Progenitor cell of endocrine pancreas (in vitro differentiated cells): ENCODE data around the gene TCF15. TPM values are rescaled to one million over a fixed set of nuclear protein-coding genes. Genes with fewer than 3 reads are reported as not detected.

Experiments
- DNase-seq: peaks from one replicate; pipeline ENCODE4 v3.0.0; 2021; ENCODE audit warnings: low spot score; ENCODE audit not compliant: unreplicated experiment
- H3K27ac Mint-ChIP-seq: 2 replicates; pipeline ENCODE4 v1.8.0; 2021; ENCODE audit warnings: mild to moderate bottlenecking, moderate library complexity, mixed read lengths
- H3K27me3 Mint-ChIP-seq: 2 replicates; pipeline ENCODE4 v1.8.0; 2021; ENCODE audit warnings: mixed read lengths
- H3K36me3 Mint-ChIP-seq: 2 replicates; pipeline ENCODE4 v1.8.0; 2022; ENCODE audit warnings: mixed read lengths; ENCODE audit not compliant: insufficient read depth
- H3K4me1 Mint-ChIP-seq: 2 replicates; pipeline ENCODE4 v1.8.0; 2021; ENCODE audit warnings: low read depth, mixed read lengths
- H3K4me3 Mint-ChIP-seq: 2 replicates; pipeline ENCODE4 v1.8.0; 2021; ENCODE audit warnings: low read depth, mild to moderate bottlenecking, moderate library complexity, mixed read lengths
- H3K9me3 Mint-ChIP-seq: 2 replicates; pipeline ENCODE4 v1.8.0; 2021; ENCODE audit warnings: low read depth, mixed read lengths
- total RNA-seq: library from RNA; stranded (reverse); gene quantifications from 2 replicates; pipeline ENCODE4 v1.2.1, GENCODE V29; 2021
- TF ChIP-seq, protein P1 (sequence below): fragments of 200-600 bp; sonication (generic); IDR thresholded peaks from one replicate; pipeline ENCODE4 v1.5.0; 2021; ENCODE audit warnings: antibody characterized with exemption, mild to moderate bottlenecking; ENCODE audit not compliant: unreplicated experiment

The TCF15 gene
- total RNA-seq, 1 donor from 2014 or later = not detected

DNA sequence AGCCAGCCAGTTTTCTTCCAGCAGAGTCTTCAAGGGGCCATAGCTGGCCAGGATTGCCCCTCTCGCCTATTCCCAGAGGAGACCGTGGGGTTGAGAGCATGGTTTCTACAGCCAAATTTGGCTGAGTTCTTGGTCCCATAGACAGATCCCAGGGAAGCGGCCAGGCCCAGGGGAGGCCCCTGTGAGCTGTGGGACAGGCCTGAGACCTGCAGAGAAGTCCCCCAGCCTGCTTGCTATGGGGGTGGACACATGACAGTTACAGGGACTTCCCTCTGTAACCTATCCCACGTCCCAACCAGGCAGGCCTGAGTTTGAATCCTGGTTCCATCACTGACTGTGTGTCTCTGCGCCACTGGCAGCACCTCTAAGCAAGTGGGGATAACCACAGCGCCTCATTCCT lies 2.6 kb downstream of the TCF15 start:
- peaks cover 64% of the 10 kb centered on the region for H3K27me3 Mint-ChIP-seq
- TF ChIP-seq, protein P1, sequence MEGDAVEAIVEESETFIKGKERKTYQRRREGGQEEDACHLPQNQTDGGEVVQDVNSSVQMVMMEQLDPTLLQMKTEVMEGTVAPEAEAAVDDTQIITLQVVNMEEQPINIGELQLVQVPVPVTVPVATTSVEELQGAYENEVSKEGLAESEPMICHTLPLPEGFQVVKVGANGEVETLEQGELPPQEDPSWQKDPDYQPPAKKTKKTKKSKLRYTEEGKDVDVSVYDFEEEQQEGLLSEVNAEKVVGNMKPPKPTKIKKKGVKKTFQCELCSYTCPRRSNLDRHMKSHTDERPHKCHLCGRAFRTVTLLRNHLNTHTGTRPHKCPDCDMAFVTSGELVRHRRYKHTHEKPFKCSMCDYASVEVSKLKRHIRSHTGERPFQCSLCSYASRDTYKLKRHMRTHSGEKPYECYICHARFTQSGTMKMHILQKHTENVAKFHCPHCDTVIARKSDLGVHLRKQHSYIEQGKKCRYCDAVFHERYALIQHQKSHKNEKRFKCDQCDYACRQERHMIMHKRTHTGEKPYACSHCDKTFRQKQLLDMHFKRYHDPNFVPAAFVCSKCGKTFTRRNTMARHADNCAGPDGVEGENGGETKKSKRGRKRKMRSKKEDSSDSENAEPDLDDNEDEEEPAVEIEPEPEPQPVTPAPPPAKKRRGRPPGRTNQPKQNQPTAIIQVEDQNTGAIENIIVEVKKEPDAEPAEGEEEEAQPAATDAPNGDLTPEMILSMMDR = no peak
- no peak overlapping the region for H3K27ac Mint-ChIP-seq
- no peak overlapping the region for H3K4me3 Mint-ChIP-seq
- no peak for DNase-seq
- H3K36me3 Mint-ChIP-seq = no peaks in the 10 kb centered on the region
- H3K9me3 Mint-ChIP-seq = no peaks in the 10 kb centered on the region
- H3K4me1 Mint-ChIP-seq = no peaks in the 10 kb centered on the region

DNA sequence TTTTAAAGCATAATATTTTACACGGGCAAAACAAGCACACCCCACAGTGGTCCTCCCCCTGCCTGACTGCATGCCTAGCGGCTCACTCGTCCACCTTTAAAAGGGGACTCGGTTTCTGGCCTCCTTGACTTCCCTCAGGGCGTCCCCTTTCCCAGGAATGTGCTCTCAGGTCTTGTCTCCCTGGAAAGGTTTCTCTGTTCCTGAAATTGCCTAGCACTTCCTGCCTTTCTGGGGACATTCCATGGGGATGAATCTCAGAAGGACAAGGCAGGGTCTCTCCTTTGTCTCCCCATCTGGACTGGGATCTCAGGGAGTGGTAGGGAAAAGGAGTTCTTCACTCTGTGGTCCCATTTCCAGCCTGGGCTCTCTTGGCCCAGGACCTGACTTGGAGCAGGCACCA lies 4.9 kb downstream of the TCF15 start:
- H3K4me1 Mint-ChIP-seq = no peaks in the 10 kb centered on the region
- no peak overlapping the region for H3K4me3 Mint-ChIP-seq
- TF ChIP-seq, protein P1 = no peak
- H3K36me3 Mint-ChIP-seq = no peaks in the 10 kb centered on the region
- DNase-seq = no peak
- H3K27me3 Mint-ChIP-seq = peaks cover 44% of the 10 kb centered on the region
- H3K27ac Mint-ChIP-seq = no peak overlapping the region
- H3K9me3 Mint-ChIP-seq = no peaks in the 10 kb centered on the region

DNA sequence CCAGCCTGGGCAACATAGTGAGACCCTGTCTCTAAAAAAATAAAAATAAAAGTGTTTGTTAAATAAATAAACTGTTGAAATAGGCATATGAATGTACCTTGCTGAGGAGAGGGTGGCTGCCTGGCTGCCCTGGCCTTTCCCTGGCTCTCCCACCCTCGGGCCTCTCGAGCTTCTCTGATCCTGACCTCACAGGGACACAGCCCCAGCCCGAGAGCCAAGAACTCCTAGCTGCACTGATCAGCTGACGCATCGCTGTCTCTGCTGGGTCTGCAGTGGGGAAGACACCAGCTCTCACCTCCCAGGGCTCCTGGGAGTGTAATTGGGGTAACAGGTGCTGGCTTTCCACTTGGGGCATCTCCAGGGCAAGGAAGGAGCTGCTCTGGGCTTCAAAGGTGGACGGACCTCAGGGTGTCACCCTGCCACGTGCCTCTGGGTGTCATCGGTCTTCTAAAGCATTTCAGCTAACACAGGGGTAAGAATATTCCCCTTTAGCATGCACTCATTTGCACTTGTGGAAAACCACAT lies 6.9 kb downstream of the TCF15 start:
- Mint-ChIP-seq H3K4me3 (no peak overlapping the region), H3K4me1 (no peaks in the 10 kb centered on the region), H3K9me3 (no peaks in the 10 kb centered on the region), H3K36me3 (no peaks in the 10 kb centered on the region), H3K27me3 (peaks cover 32% of the 10 kb centered on the region), H3K27ac (no peak overlapping the region)
- DNase-seq = no peak
- TF ChIP-seq, protein P1 = no peak

DNA sequence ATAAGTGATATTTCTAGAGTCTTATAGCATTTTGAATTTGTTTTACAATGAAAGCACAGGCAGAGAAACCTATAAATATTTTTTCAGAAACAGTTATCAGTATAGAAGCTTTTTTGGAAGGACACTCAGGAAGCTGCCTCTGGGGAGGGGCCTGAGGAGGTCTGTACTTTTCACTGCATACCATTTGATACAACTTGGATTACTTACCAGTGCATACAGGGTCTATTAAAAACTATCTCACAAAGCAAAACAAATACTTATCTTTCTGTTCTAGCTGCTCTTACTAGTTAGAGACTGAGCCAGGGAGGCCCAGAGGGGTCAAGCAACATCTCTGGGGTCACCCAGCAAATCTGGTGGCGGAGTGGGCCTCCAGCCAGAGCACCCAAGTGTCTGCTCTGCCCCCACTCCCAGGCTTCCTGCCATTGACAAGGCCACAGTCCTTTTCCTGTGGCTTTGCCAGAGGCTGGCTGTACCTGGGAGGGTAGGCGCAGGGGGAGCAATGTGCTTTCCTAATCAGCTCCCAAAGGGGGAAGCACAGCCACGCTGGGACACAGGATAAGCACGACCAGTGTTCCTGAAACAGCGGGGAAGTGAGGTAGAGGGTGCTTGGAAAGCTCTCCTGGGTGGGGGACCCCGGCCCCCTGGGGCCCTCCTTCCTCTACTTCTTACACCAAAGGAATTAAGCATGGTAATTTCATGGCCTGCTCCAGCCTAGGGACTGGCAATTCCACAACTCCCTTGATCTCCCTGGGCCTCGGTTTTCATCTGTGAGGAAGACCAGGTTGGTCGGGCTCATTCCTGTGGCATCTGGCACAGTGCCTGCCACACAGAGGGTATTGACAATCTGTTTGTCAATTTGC lies 7.8 kb downstream of the TCF15 start:
- no peak overlapping the region for H3K4me3 Mint-ChIP-seq
- H3K4me1 Mint-ChIP-seq = no peaks in the 10 kb centered on the region
- DNase-seq = no peak
- H3K27me3 Mint-ChIP-seq = peaks cover 24% of the 10 kb centered on the region
- no peaks in the 10 kb centered on the region for H3K9me3 Mint-ChIP-seq
- TF ChIP-seq, protein P1 = no peak
- H3K36me3 Mint-ChIP-seq = no peaks in the 10 kb centered on the region
- no peak overlapping the region for H3K27ac Mint-ChIP-seq

DNA sequence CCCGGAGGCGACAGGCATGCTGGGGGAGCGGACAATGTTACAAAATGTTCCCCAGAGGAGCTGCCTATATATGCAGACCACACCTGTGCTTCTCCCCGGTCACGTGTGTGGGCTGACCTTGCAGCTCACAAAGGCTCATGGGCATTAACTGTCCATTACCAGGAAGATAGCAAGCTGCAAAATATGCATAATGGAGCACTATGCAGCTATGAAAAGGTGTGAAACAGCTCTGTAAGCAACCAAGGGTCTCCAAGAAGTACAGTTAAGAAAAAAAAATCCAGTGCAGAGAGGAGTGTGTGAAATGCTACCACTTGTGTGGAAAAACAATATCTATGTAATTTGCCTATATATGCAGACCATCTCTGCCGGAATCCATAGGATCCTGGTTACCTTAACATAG lies 9.4 kb downstream of the TCF15 start:
- Mint-ChIP-seq H3K4me1 (no peaks in the 10 kb centered on the region), H3K27ac (no peak overlapping the region), H3K9me3 (no peaks in the 10 kb centered on the region), H3K27me3 (peaks cover 13% of the 10 kb centered on the region), H3K36me3 (no peaks in the 10 kb centered on the region), H3K4me3 (no peak overlapping the region)
- TF ChIP-seq, protein P1 = no peak
- DNase-seq = no peak
